ENCODE data around the gene CLCN1.

Gene CLCN1

GRCh38 chr7:143374561-143374960 lies 58.6 kb downstream of the CLCN1 start:
- no peak overlapping the region for H3K4me3 ChIP-seq (ENCODE audit: low read depth, low read length)
- TF ChIP-seq CTCF (IDR thresholded peaks at IDR 0.05; ENCODE audit: low read depth, low read length), result no peak

- no peak overlapping the region for H3K4me3 ChIP-seq (ENCODE audit: low read depth, low read length)
- no peak for TF ChIP-seq CTCF (IDR thresholded peaks at IDR 0.05; ENCODE audit: low read depth, low read length)
Observed at GRCh38 chr7:143375298-143376034, 59.6 kb downstream of the CLCN1 start.

GRCh38 chr7:143376396-143376795 lies 60.5 kb downstream of the CLCN1 start:
- H3K4me3 ChIP-seq (ENCODE audit: low read depth, low read length), result no peak overlapping the region
- TF ChIP-seq CTCF (IDR thresholded peaks at IDR 0.05; ENCODE audit: low read depth, low read length), result no peak

DNA sequence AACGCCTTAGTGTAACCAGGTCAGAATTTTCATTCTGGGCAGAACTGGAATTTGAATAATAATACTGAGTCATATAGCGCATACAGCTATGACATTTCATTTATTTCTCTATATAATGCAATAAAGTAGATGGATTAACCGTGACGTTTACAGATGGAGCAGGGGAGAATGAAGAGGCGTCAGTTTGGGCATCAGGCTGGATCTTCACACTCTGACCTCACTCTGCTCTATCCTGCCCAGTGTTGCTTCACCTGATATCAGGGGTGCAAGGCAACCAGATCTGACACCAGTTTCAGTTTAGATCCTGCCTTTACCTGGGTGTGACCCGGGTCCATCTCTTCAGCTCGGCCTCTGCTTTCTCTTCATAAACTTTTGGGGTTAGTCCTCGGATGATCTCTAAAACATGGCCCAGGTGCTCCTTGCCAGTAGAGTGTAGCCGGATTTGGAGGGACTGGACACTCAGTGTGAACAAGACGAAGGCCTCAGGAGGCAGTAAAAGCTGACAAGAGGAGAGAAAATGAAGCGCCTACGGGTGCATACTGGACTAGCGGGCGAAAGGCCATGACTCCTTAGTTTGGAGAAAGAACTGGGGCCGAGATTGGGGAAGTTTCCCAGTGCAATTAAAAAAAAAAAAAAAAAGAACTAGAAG lies 63.8 kb downstream of the CLCN1 start:
- no peak for TF ChIP-seq CTCF (IDR thresholded peaks at IDR 0.05; ENCODE audit: low read depth, low read length)
- H3K4me3 ChIP-seq (ENCODE audit: low read depth, low read length), result peak overlapping the region; percentile 96

- peak; percentile 87 for TF ChIP-seq CTCF (IDR thresholded peaks at IDR 0.05; ENCODE audit: low read depth, low read length)
- H3K4me3 ChIP-seq (ENCODE audit: low read depth, low read length), result peak overlapping the region; percentile 96
Observed at GRCh38 chr7:143380260-143380645, 64.3 kb downstream of the CLCN1 start.

DNA sequence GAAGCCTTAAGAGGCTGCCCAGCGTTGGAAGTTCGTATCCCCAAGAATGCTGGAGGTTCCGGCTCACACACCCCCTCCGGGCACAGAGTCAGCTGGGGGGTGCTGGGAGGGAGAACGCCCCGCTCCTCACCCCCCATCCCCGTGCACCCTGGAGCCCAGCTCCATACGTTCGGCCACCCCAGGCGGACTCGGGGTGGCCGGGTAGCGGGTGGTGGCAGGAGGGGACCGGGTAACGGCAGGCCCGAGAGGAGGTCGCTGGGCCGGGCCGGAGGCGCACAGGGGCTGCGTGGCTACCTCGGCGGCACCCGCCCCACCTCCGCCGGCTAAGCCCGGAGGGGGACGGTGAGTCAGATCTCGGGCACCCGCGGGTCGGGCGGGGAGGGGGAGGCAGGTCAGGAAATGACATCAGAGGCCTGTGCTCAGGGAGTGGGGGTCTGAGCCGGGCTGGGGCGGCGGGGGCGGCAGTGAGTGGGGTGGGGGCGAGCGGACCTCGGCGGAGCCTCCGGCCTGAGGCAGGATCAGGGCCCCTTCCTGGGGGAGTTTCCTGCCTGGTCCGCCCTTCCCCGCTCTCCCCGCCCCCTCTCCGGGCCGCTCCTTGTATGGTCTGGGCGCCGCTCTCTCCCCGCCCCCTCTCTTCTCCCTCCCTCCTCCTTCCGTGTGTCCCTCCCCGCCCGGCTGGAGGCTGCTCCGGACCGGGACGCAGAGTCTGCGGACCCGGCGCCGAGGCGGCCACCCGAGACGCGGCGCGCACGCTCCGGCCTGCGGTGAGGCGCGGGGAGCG lies 64.9 kb downstream of the CLCN1 start, which contains the start of gene ZYX:
Gene ZYX (plus strand): TSS at position 700 of the 781 bp plus-strand sequence. CDS start 227 bp downstream, outside the sequence.
- no peak for TF ChIP-seq CTCF (IDR thresholded peaks at IDR 0.05; ENCODE audit: low read depth, low read length)
- peak within 1 kb of the TSS; percentile 96 for H3K4me3 ChIP-seq (ENCODE audit: low read depth, low read length)

Data from WI38 (cell line).